ENCODE results near the gene CLEC16A. TPM values are rescaled to one million over a fixed set of nuclear protein-coding genes. Genes with fewer than 3 reads are reported as not detected.
"Not testable (repeated sequence)": the region's sequence is repeated elsewhere in the genome, so short reads cannot be mapped to it uniquely, and the experiment has no call there.

CLEC16A gene
- total RNA-seq, 1 donor from 2014 or later, result 58.1 TPM

- H3K4me3 Mint-ChIP-seq (ENCODE audit: unreplicated experiment), result no peak overlapping the region
- TF ChIP-seq, protein P1, sequence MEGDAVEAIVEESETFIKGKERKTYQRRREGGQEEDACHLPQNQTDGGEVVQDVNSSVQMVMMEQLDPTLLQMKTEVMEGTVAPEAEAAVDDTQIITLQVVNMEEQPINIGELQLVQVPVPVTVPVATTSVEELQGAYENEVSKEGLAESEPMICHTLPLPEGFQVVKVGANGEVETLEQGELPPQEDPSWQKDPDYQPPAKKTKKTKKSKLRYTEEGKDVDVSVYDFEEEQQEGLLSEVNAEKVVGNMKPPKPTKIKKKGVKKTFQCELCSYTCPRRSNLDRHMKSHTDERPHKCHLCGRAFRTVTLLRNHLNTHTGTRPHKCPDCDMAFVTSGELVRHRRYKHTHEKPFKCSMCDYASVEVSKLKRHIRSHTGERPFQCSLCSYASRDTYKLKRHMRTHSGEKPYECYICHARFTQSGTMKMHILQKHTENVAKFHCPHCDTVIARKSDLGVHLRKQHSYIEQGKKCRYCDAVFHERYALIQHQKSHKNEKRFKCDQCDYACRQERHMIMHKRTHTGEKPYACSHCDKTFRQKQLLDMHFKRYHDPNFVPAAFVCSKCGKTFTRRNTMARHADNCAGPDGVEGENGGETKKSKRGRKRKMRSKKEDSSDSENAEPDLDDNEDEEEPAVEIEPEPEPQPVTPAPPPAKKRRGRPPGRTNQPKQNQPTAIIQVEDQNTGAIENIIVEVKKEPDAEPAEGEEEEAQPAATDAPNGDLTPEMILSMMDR (IDR thresholded peaks at IDR 0.05; ENCODE audit: unreplicated experiment), result no peak
Measured at GRCh38 chr16:11219178-11219577, 274.8 kb downstream of the CLEC16A start.

GRCh38 chr16:11220507-11220906 is 276.1 kb downstream of the CLEC16A start:
- not testable (repeated sequence) for DNase-seq (ENCODE audit: low spot score); H3K27ac Mint-ChIP-seq (ENCODE audit: unreplicated experiment); H3K27me3 Mint-ChIP-seq (ENCODE audit: unreplicated experiment); H3K9me3 Mint-ChIP-seq (ENCODE audit: unreplicated experiment); H3K4me1 Mint-ChIP-seq (ENCODE audit: unreplicated experiment); H3K36me3 Mint-ChIP-seq (ENCODE audit: low read depth, unreplicated experiment); H3K4me3 Mint-ChIP-seq (ENCODE audit: unreplicated experiment)

More at GRCh38 chr16:11219178-11219577, 274.8 kb downstream of the CLEC16A start:
- Mint-ChIP-seq H3K27me3 (ENCODE audit: unreplicated experiment) (peaks cover 2% of the 10 kb centered on the region), H3K4me1 (ENCODE audit: unreplicated experiment) (no peaks in the 10 kb centered on the region), H3K27ac (ENCODE audit: unreplicated experiment) (no peak overlapping the region), H3K9me3 (ENCODE audit: unreplicated experiment) (peaks cover 5% of the 10 kb centered on the region), H3K36me3 (ENCODE audit: low read depth, unreplicated experiment) (peaks cover 3% of the 10 kb centered on the region)
- DNase-seq (ENCODE audit: low spot score), result no peak

- Mint-ChIP-seq H3K36me3 (ENCODE audit: low read depth, unreplicated experiment) (no peaks in the 10 kb centered on the region), H3K27ac (ENCODE audit: unreplicated experiment) (no peak overlapping the region), H3K9me3 (ENCODE audit: unreplicated experiment) (no peaks in the 10 kb centered on the region), H3K4me3 (ENCODE audit: unreplicated experiment) (no peak overlapping the region), H3K4me1 (ENCODE audit: unreplicated experiment) (no peaks in the 10 kb centered on the region), H3K27me3 (ENCODE audit: unreplicated experiment) (peaks cover 4% of the 10 kb centered on the region)
- no peak for DNase-seq (ENCODE audit: low spot score)
- TF ChIP-seq, protein P1 (IDR thresholded peaks at IDR 0.05; ENCODE audit: unreplicated experiment), result no peak
Measured at GRCh38 chr16:11224096-11224893, 279.9 kb downstream of the CLEC16A start.

DNA sequence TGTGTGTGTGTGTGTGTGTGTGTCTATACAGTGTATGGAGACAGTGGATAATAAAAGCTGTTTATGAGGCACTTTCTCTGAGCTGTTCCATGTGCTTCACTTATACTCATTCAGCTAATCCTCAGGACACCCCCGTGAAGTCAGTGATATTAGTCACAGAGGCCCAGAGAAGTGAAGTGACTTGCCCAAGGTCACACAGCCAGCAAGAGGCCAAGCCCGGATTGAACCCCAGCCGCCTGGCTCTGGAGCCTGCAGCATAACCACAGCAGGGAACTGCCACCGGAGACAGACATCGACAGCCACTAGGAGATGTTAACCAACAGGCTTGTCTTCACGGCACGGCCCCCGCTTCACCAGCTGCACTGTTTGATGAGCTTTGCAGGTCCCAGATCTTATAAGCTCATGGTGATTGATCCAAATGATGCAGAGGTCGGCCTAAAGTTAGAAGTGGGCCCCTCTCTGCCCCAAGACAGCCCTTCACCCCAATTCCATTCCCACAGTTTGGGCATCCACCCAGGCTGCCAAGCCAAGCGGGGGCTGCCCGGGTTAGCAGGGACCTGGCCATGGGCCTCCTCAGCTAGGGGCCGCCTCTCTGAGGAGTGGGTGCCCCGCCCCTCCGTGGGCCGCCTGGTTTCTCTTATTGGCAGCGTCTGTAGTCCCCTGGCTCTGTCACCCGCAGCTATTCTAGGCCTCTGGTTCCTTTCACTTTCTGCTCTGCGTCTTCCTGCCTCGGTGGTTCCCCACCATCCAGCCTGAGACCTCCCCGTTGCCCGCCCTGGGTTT is 280.7 kb downstream of the CLEC16A start:
- Mint-ChIP-seq H3K4me3 (ENCODE audit: unreplicated experiment) (no peak overlapping the region), H3K36me3 (ENCODE audit: low read depth, unreplicated experiment) (no peaks in the 10 kb centered on the region), H3K4me1 (ENCODE audit: unreplicated experiment) (no peaks in the 10 kb centered on the region), H3K9me3 (ENCODE audit: unreplicated experiment) (no peaks in the 10 kb centered on the region), H3K27ac (ENCODE audit: unreplicated experiment) (no peak overlapping the region), H3K27me3 (ENCODE audit: unreplicated experiment) (peaks cover 4% of the 10 kb centered on the region)
- no peak for DNase-seq (ENCODE audit: low spot score)
- TF ChIP-seq, protein P1 (IDR thresholded peaks at IDR 0.05; ENCODE audit: unreplicated experiment), result no peak

- Mint-ChIP-seq H3K27me3 (ENCODE audit: unreplicated experiment) (peaks cover 4% of the 10 kb centered on the region), H3K4me1 (ENCODE audit: unreplicated experiment) (no peaks in the 10 kb centered on the region), H3K36me3 (ENCODE audit: low read depth, unreplicated experiment) (no peaks in the 10 kb centered on the region), H3K9me3 (ENCODE audit: unreplicated experiment) (no peaks in the 10 kb centered on the region), H3K4me3 (ENCODE audit: unreplicated experiment) (no peak overlapping the region), H3K27ac (ENCODE audit: unreplicated experiment) (no peak overlapping the region)
- DNase-seq (ENCODE audit: low spot score), result no peak
- TF ChIP-seq, protein P1 (IDR thresholded peaks at IDR 0.05; ENCODE audit: unreplicated experiment), result no peak
Measured at GRCh38 chr16:11225677-11226549, 281.5 kb downstream of the CLEC16A start.
